ENCODE measurements around the gene PPM1F.

PPM1F gene

GRCh38 chr22:21970800-21971617 lies 18.4 kb upstream of the PPM1F start:
- ATAC-seq = no peak
- TF ChIP-seq ZNF565 (CRISPR knock-in tag; conservative IDR thresholded peaks at IDR 0.05; ENCODE audit: low read depth) (no peak), RARB (CRISPR knock-in tag; IDR thresholded peaks at IDR 0.05) (no peak), GLIS3 (CRISPR knock-in tag; IDR thresholded peaks at IDR 0.05) (no peak)

- no peak for ATAC-seq
These were observed 17.6 kb upstream of the PPM1F start for GRCh38 chr22:21970037-21970799.

More at GRCh38 chr22:21970037-21970799, 17.6 kb upstream of the PPM1F start:
- TF ChIP-seq ISL1 (CRISPR knock-in tag; IDR thresholded peaks at IDR 0.05) = no peak
- no peak for TF ChIP-seq TSHZ2 (CRISPR knock-in tag; IDR thresholded peaks at IDR 0.05)
- no peak for TF ChIP-seq POU6F1 (CRISPR knock-in tag; IDR thresholded peaks at IDR 0.05; ENCODE audit: borderline replicate concordance, low read depth)
- TF ChIP-seq ESRRG (CRISPR knock-in tag; IDR thresholded peaks at IDR 0.05) = no peak
- no peak for TF ChIP-seq ZNF70 (CRISPR knock-in tag; IDR thresholded peaks at IDR 0.05)
- TF ChIP-seq RARB (CRISPR knock-in tag; IDR thresholded peaks at IDR 0.05) = no peak
- no peak for TF ChIP-seq PATZ1 (CRISPR knock-in tag; IDR thresholded peaks at IDR 0.05; ENCODE audit: borderline replicate concordance)
- TF ChIP-seq CREB5 (CRISPR knock-in tag; IDR thresholded peaks at IDR 0.05; ENCODE audit: low read depth) = no peak
- no peak for TF ChIP-seq TOX (CRISPR knock-in tag; IDR thresholded peaks at IDR 0.05; ENCODE audit: borderline replicate concordance)
- TF ChIP-seq CSDC2 (CRISPR knock-in tag; IDR thresholded peaks at IDR 0.05) = no peak

All from SK-N-SH treated with all-trans-retinoic acid at 6 μM for 48 hours (cell line).